Astrocyte (in vitro differentiated cells and primary cell): ENCODE measurements around the gene C1R. TPM values are rescaled to one million over a fixed set of nuclear protein-coding genes. Genes with fewer than 3 reads are reported as not detected.
A peak's percentile ranks its signal among the peaks of the same experiment; 100 is the strongest.

Experiments used
- DNase-seq: peaks from one replicate; pipeline ENCODE4 v3.0.0-alpha.2; 2010; ENCODE audit warnings: low read depth
- FAIRE-seq: peaks from 2 replicates; lab custom pipeline; 2011; peaks lifted over from hg19 to GRCh38; lab: Jason Lieb, UNC
- H2AFZ ChIP-seq: 2 replicates; pipeline ENCODE4 v1.6.0; 2012; ENCODE audit warnings: low read depth, low read length, inconsistent platforms
- H3K27ac ChIP-seq: 2 replicates; pipeline ENCODE4 v1.5.1; 2011; ENCODE audit warnings: low read depth, low read length, inconsistent platforms
- H3K27me3 ChIP-seq: 2 replicates; pipeline ENCODE4 v1.6.0; 2011; ENCODE audit warnings: low read length, inconsistent platforms; ENCODE audit not compliant: insufficient read depth
- H3K36me3 ChIP-seq: 2 replicates; pipeline ENCODE4 v1.5.1; 2011; ENCODE audit warnings: low read length, inconsistent platforms; ENCODE audit not compliant: insufficient read depth
- H3K4me1 ChIP-seq: 2 replicates; pipeline ENCODE4 v1.5.1; 2011; ENCODE audit warnings: low read length, inconsistent platforms; ENCODE audit not compliant: insufficient read depth
- H3K4me2 ChIP-seq: 2 replicates; pipeline ENCODE4 v1.6.0; 2012; ENCODE audit warnings: low read length, inconsistent platforms
- H3K4me3 ChIP-seq: 2 replicates; pipeline ENCODE4 v1.5.1; 2011; ENCODE audit warnings: low read depth, mild to moderate bottlenecking, low read length, inconsistent platforms; ENCODE audit not compliant: insufficient read depth
- H3K79me2 ChIP-seq: 2 replicates; pipeline ENCODE4 v1.6.0; 2012; ENCODE audit warnings: mild to moderate bottlenecking, low read length, inconsistent platforms; ENCODE audit not compliant: insufficient read depth
- H3K9ac ChIP-seq: 2 replicates; pipeline ENCODE4 v1.6.0; 2012; ENCODE audit warnings: mild to moderate bottlenecking, low read length, inconsistent platforms
- H3K9me3 ChIP-seq: 2 replicates; pipeline ENCODE4 v1.5.1; 2012; ENCODE audit warnings: low read depth, mild to moderate bottlenecking, low read length, inconsistent platforms; ENCODE audit not compliant: insufficient read depth
- H4K20me1 ChIP-seq: 2 replicates; pipeline ENCODE4 v1.6.0; 2012; ENCODE audit warnings: low read length, inconsistent platforms; ENCODE audit not compliant: insufficient read depth
- H3K27ac Mint-ChIP-seq: one replicate; pipeline ENCODE4 v1.8.0; 2021; ENCODE audit warnings: mild to moderate bottlenecking, mixed read lengths; ENCODE audit not compliant: unreplicated experiment
- H3K27me3 Mint-ChIP-seq: one replicate; pipeline ENCODE4 v1.8.0; 2021; ENCODE audit warnings: low read depth, mixed read lengths; ENCODE audit not compliant: unreplicated experiment
- H3K36me3 Mint-ChIP-seq: one replicate; pipeline ENCODE4 v1.8.0; 2021; ENCODE audit warnings: low read depth, mixed read lengths; ENCODE audit not compliant: unreplicated experiment
- H3K4me1 Mint-ChIP-seq: one replicate; pipeline ENCODE4 v1.8.0; 2021; ENCODE audit warnings: low read depth, mixed read lengths; ENCODE audit not compliant: unreplicated experiment
- H3K4me3 Mint-ChIP-seq: one replicate; pipeline ENCODE4 v1.8.0; 2021; ENCODE audit warnings: mild to moderate bottlenecking, moderate library complexity, mixed read lengths; ENCODE audit not compliant: unreplicated experiment
- H3K9me3 Mint-ChIP-seq: one replicate; pipeline ENCODE4 v1.8.0; 2021; ENCODE audit warnings: mild to moderate bottlenecking, mixed read lengths; ENCODE audit not compliant: unreplicated experiment
- EZH2 ChIP-seq: IDR thresholded peaks from 2 replicates; pipeline ENCODE4 v1.6.1; 2012; ENCODE audit warnings: mild to moderate bottlenecking, low read length, inconsistent platforms; ENCODE audit not compliant: insufficient read depth
- total RNA-seq: library from RNA; stranded (reverse); gene quantifications from 2 replicates; pipeline ENCODE4 v1.2.1, GENCODE V29; 2021
- TF ChIP-seq, protein P1 (sequence below): IDR thresholded peaks from 2 replicates; pipeline ENCODE4 v1.5.1; 2011; ENCODE audit warnings: low read depth, mild to moderate bottlenecking, inconsistent platforms, low read length, moderate library complexity; ENCODE audit not compliant: insufficient read depth

C1R gene
- total RNA-seq, 1 donor from 2014 or later = 0.86 TPM

DNA sequence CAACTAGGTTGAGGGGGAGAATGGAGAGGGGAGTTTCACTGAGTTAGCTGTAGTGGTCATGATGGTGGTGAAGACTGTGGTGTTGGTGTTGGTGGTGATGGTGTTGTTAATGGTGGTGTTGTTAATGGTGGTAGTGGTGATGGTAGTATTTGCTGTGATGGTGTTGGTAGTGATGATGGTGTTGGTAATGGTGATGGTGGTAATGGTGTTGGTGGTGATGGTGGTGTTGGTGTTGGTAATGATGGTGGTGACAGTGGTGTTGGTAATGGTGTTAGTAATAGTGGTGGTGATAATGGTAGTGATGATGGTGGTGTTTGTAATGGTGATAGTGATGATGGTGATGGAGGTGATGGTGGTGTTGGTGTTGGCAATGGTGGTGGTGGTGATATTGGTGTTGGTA lies 9.1 kb downstream of the C1R start:
- no peak overlapping the region for H3K27ac Mint-ChIP-seq
- peaks cover 4% of the 10 kb centered on the region for H3K4me1 ChIP-seq
- H3K27me3 ChIP-seq = no peaks in the 10 kb centered on the region
- H4K20me1 ChIP-seq = no peaks in the 10 kb centered on the region
- FAIRE-seq (no peak), DNase-seq (no peak)
- no peak overlapping the region for H3K4me3 Mint-ChIP-seq
- no peak overlapping the region for H3K4me2 ChIP-seq
- H3K27me3 Mint-ChIP-seq = peaks cover 13% of the 10 kb centered on the region
- H3K4me1 Mint-ChIP-seq = peaks cover 7% of the 10 kb centered on the region
- no peak for TF ChIP-seq EZH2
- TF ChIP-seq, protein P1, sequence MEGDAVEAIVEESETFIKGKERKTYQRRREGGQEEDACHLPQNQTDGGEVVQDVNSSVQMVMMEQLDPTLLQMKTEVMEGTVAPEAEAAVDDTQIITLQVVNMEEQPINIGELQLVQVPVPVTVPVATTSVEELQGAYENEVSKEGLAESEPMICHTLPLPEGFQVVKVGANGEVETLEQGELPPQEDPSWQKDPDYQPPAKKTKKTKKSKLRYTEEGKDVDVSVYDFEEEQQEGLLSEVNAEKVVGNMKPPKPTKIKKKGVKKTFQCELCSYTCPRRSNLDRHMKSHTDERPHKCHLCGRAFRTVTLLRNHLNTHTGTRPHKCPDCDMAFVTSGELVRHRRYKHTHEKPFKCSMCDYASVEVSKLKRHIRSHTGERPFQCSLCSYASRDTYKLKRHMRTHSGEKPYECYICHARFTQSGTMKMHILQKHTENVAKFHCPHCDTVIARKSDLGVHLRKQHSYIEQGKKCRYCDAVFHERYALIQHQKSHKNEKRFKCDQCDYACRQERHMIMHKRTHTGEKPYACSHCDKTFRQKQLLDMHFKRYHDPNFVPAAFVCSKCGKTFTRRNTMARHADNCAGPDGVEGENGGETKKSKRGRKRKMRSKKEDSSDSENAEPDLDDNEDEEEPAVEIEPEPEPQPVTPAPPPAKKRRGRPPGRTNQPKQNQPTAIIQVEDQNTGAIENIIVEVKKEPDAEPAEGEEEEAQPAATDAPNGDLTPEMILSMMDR = no peak
- H3K79me2 ChIP-seq = no peaks in the 10 kb centered on the region
- H3K27ac ChIP-seq = no peak overlapping the region
- H3K9ac ChIP-seq = no peak overlapping the region
- H3K4me3 ChIP-seq = no peak overlapping the region
- peaks cover 6% of the 10 kb centered on the region for H3K9me3 ChIP-seq
- no peaks in the 10 kb centered on the region for H3K36me3 Mint-ChIP-seq
- no peaks in the 10 kb centered on the region for H3K9me3 Mint-ChIP-seq
- no peak overlapping the region for H2AFZ ChIP-seq
- no peaks in the 10 kb centered on the region for H3K36me3 ChIP-seq

DNA sequence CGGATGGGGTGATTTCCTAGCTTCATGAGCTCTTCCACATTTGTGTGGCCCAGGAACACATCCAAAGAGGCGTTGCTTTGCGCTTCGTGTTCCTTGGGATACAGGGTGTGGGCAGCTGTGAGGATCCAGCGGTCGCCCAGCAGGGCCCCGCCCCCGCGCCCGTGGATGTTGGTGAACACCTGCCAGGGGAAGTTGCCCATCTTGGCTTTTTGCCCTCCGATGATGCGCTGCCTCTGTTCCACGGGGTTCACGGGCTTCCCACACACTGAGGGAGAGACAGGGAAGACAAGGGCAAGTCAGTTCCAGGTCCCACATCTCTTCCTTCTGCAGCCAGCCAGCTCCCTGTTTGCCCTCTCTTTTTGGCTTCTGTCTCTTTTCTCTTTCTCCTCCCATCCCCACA lies 11.2 kb downstream of the C1R start:
- no peak overlapping the region for H3K4me3 ChIP-seq
- no peak for FAIRE-seq
- H3K9me3 Mint-ChIP-seq = peaks cover 2% of the 10 kb centered on the region
- H3K4me2 ChIP-seq = no peak overlapping the region
- no peak overlapping the region for H3K4me3 Mint-ChIP-seq
- peaks cover 9% of the 10 kb centered on the region for H3K27me3 Mint-ChIP-seq
- peaks cover 6% of the 10 kb centered on the region for H3K9me3 ChIP-seq
- no peak for DNase-seq
- TF ChIP-seq EZH2 = no peak
- TF ChIP-seq, protein P1 = no peak
- peaks cover 4% of the 10 kb centered on the region for H3K4me1 ChIP-seq
- no peaks in the 10 kb centered on the region for H4K20me1 ChIP-seq
- H3K27ac Mint-ChIP-seq = no peak overlapping the region
- no peak overlapping the region for H3K9ac ChIP-seq
- peaks cover 7% of the 10 kb centered on the region for H3K4me1 Mint-ChIP-seq
- H3K79me2 ChIP-seq = no peaks in the 10 kb centered on the region
- no peaks in the 10 kb centered on the region for H3K36me3 ChIP-seq
- H3K27ac ChIP-seq = no peak overlapping the region
- H3K36me3 Mint-ChIP-seq = no peaks in the 10 kb centered on the region
- peaks cover 6% of the 10 kb centered on the region for H3K27me3 ChIP-seq
- H2AFZ ChIP-seq = no peak overlapping the region

DNA sequence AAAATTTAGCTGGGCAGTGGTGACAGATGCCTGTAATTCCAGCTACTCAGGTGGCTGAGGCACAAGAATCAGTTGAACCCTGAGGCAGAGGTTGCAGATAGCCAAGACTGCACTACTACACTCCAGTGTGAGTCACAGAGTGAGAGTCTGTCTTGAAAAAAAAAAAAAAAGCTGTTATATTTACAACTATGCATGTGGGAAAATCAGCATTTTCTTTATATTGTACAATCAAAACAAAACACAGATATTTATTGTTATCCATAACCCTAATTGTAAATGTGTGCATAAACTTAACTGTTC lies 12.5 kb downstream of the C1R start:
- no peaks in the 10 kb centered on the region for H3K79me2 ChIP-seq
- DNase-seq (peak; percentile 40), FAIRE-seq (no peak)
- H3K4me1 ChIP-seq = peaks cover 4% of the 10 kb centered on the region
- TF ChIP-seq EZH2 = no peak
- TF ChIP-seq, protein P1 = no peak
- peak overlapping the region; percentile 71 for H3K4me2 ChIP-seq
- Mint-ChIP-seq H3K27ac (peak overlapping the region; percentile 98), H3K4me3 (no peak overlapping the region), H3K36me3 (no peaks in the 10 kb centered on the region), H3K9me3 (peaks cover 2% of the 10 kb centered on the region), H3K4me1 (peaks cover 7% of the 10 kb centered on the region), H3K27me3 (peaks cover 16% of the 10 kb centered on the region)
- H2AFZ ChIP-seq = no peak overlapping the region
- H3K9me3 ChIP-seq = peaks cover 4% of the 10 kb centered on the region
- no peaks in the 10 kb centered on the region for H3K36me3 ChIP-seq
- H4K20me1 ChIP-seq = no peaks in the 10 kb centered on the region
- H3K9ac ChIP-seq = peak overlapping the region; percentile 56
- H3K27ac ChIP-seq = peak overlapping the region; percentile 58
- peaks cover 15% of the 10 kb centered on the region for H3K27me3 ChIP-seq
- no peak overlapping the region for H3K4me3 ChIP-seq
